K562 (cell line): ENCODE results near the gene CLASP1. TPM values are rescaled to one million over a fixed set of nuclear protein-coding genes. Genes with fewer than 3 reads are reported as not detected.
A peak's percentile ranks its signal among the peaks of the same experiment; 100 is the strongest.

ENCODE experiments used
- CBFA2T3 ChIP-seq: fragments of 450-650 bp; IDR thresholded peaks from 2 replicates; pipeline ENCODE4 v1.6.1; 2017
- CHD2 ChIP-seq: IDR thresholded peaks from 2 replicates; pipeline ENCODE4 v1.6.1; 2011; ENCODE audit warnings: low read depth, low read length
- E2F3 ChIP-seq: fragments of 250-450 bp; sonication (Bioruptor Pico); IDR thresholded peaks from 2 replicates; pipeline ENCODE4 v1.4.0; 2020; ENCODE audit warnings: mild to moderate bottlenecking
- ELK1 ChIP-seq: sonication (generic); formaldehyde crosslinking; IDR thresholded peaks from 2 replicates; pipeline ENCODE4 v1.8.1; 2022; ENCODE audit warnings: missing genetic modification reagents
- EZH2 ChIP-seq: IDR thresholded peaks from 2 replicates; pipeline ENCODE4 v1.6.1; 2012; ENCODE audit warnings: low read depth, mild to moderate bottlenecking, inconsistent platforms, low read length, borderline replicate concordance
- HIVEP1 ChIP-seq: fragments of 250-450 bp; sonication (Bioruptor Pico); IDR thresholded peaks from 2 replicates; pipeline ENCODE4 v1.4.0; 2020; ENCODE audit warnings: mild to moderate bottlenecking
- HNRNPL ChIP-seq: fragments of 200-400 bp; formaldehyde crosslinking; IDR thresholded peaks from 2 replicates; pipeline ENCODE4 v1.6.1; 2017; ENCODE audit warnings: low read depth, mild to moderate bottlenecking, low read length
- MEF2A ChIP-seq: IDR thresholded peaks from 2 replicates; pipeline ENCODE4 v1.6.1; 2011; ENCODE audit warnings: low read depth, mild to moderate bottlenecking, low read length, moderate library complexity; ENCODE audit not compliant: control insufficient read depth
- MLLT1 ChIP-seq, 2 experiments: fragments of 450-650 bp; IDR thresholded peaks; 2 replicates each; pipeline ENCODE4 v1.6.1; 2016
- PCBP2 ChIP-seq: fragments of 200-400 bp; formaldehyde crosslinking; IDR thresholded peaks from 2 replicates; pipeline ENCODE4 v1.6.1; 2018; ENCODE audit warnings: low read length, low read depth, mild to moderate bottlenecking, moderate library complexity; ENCODE audit not compliant: poor library complexity, severe bottlenecking
- PHF8 ChIP-seq: fragments of 200-600 bp; sonication (generic); IDR thresholded peaks from 2 replicates; pipeline ENCODE4 v1.6.1; 2012; ENCODE audit warnings: mixed run types, mild to moderate bottlenecking, inconsistent platforms, low read length, moderate library complexity, borderline replicate concordance
- POLR2G ChIP-seq: fragments of 200-400 bp; formaldehyde crosslinking; IDR thresholded peaks from 2 replicates; pipeline ENCODE4 v1.6.1; 2017; ENCODE audit warnings: low read depth, mild to moderate bottlenecking, antibody characterized with exemption, low read length, moderate library complexity
- RBBP5 ChIP-seq: fragments of 200-600 bp; sonication (generic); IDR thresholded peaks from 2 replicates; pipeline ENCODE4 v1.6.1; 2012; ENCODE audit warnings: borderline replicate concordance, mild to moderate bottlenecking, low read length, control low read depth, inconsistent platforms; ENCODE audit not compliant: insufficient read depth, poor library complexity, severe bottlenecking
- SMARCC2 ChIP-seq: fragments of 450-650 bp; IDR thresholded peaks from 2 replicates; pipeline ENCODE4 v1.6.1; 2017; ENCODE audit warnings: antibody characterized with exemption, moderate library complexity, mild to moderate bottlenecking, low read depth
- SUPT5H ChIP-seq: fragments of 450-650 bp; IDR thresholded peaks from 2 replicates; pipeline ENCODE4 v1.6.1; 2016
- TGIF2 ChIP-seq: sonication (generic); formaldehyde crosslinking; IDR thresholded peaks from 2 replicates; pipeline ENCODE4 v1.8.1; 2022; ENCODE audit warnings: mild to moderate bottlenecking, missing genetic modification reagents, moderate library complexity
- UBTF ChIP-seq, 2 experiments: IDR thresholded peaks; 2 replicates each; pipeline ENCODE4 v1.6.1; 2012; ENCODE audit warnings: improper control_type of control experiment in 2 of 2, low read depth in 2 of 2, low read length in 2 of 2, borderline replicate concordance in 1 of 2
- ZBTB7A ChIP-seq: IDR thresholded peaks from 2 replicates; pipeline ENCODE4 v1.6.1; 2011; ENCODE audit warnings: low read depth, mild to moderate bottlenecking, low read length, moderate library complexity, borderline replicate concordance; ENCODE audit not compliant: control insufficient read depth
- ZNF551 ChIP-seq: fragments of 250-450 bp; sonication (Bioruptor Pico); IDR thresholded peaks from 2 replicates; pipeline ENCODE4 v1.5.0; 2021; ENCODE audit warnings: mild to moderate bottlenecking, moderate library complexity
- polyA plus RNA-seq, 8 experiments: library from polyadenylated mRNA; depleted of rRNA in 4 of 8; stranded (reverse) in 5 of 8; unstranded in 3 of 8; fragments of >200 nt; fragmentation: Nextera tagmentation in 2 of 8; fragmentation: Illumina TruSeq in 1 of 8; extraction: Ambion mirVana in 2 of 8; extraction: Trizol in 1 of 8; gene quantifications; 2 replicates each; pipeline versions ENCODE4 v1.2.1 to v1.2.3, GENCODE V29; 2011 to 2014; ENCODE audit warnings: inconsistent platforms in 1 of 8, missing spikeins in 1 of 8
- total RNA-seq, 7 experiments: library from RNA; depleted of rRNA in 6 of 7; stranded (reverse); fragments of >200 nt in 6 of 7; fragmentation: Illumina TruSeq in 2 of 7; extraction: Trizol in 2 of 7; gene quantifications; 2 replicates each; pipeline versions ENCODE4 v1.2.1 to v1.2.3, GENCODE V29; 2011 to 2021; ENCODE audit warnings: low replicate concordance in 1 of 7
- TF ChIP-seq, protein P1 (sequence below): fragments of 450-650 bp; IDR thresholded peaks from 2 replicates; pipeline ENCODE4 v1.6.1; 2017; ENCODE audit warnings: mild to moderate bottlenecking, moderate library complexity
- TF ChIP-seq, protein P2 (sequence below): fragments of 200-800 bp; sonication (Bioruptor generic); IDR thresholded peaks from 2 replicates; pipeline ENCODE4 v1.6.1; 2017; ENCODE audit warnings: missing genetic modification characterization, missing compliant biosample characterization

CLASP1 gene
- total and polyA plus RNA-seq, 9 of the 15 experiments (the other 6 are each of a cell fraction or from before 2014, with no cell fraction given), result 1.7 to 40.3 (median 20.7) TPM

DNA sequence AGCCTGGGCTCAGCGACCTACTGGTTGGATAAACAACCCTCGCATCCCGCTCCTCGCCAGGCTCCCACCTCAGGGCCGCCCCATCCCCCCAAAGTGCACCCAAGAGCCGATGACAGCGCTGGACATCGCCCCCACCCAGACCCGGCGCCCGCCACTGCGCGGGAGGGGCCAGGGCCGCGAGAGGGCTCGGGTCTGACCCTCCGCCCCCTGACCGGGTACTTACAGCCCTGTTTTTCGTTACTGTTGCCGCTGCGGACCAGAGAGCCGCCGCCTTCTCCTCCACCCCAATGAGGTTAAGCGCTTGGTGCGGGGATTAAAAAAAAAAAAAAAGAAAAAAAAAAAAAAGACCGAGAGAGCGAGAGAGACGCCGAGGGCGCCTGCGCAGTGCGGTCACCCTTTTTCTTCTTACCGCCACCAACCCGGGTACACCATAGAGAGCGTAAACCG lies at the start of gene CLASP1 (continued):
- TF ChIP-seq PHF8 (peak; percentile 57; the same call in 1 of the 2 replicates), MLLT1 (IDR thresholded peaks at IDR 0.05) (0 out of 4 replicates have a peak, but pooled peaks of 1 of the 2 experiments have one; percentile 0), MEF2A (no peak), UBTF (IDR thresholded peaks at IDR 0.05; ENCODE audit: borderline replicate concordance in 1 of 2, low read depth in 2 of 2, low read length in 2 of 2) (0 out of 4 replicates have a peak, but pooled peaks of 1 of the 2 experiments have one; percentile 71), POLR2G (peak; percentile 84), E2F3 (CRISPR knock-in tag) (peak; percentile 48; the same call in 1 of the 2 replicates), PCBP2 (no peak), CHD2 (peak; percentile 7; the same call in 1 of the 2 replicates), RBBP5 (peak; percentile 63), HNRNPL (no peak), ZBTB7A (peak; percentile 89), TGIF2 (CRISPR knock-in tag) (0 out of 2 replicates have a peak, but pooled peaks have one; percentile 4), SUPT5H (no peak), HIVEP1 (CRISPR knock-in tag) (no peak), ZNF551 (no peak), SMARCC2 (no peak), ELK1 (no peak), EZH2 (no peak), CBFA2T3 (no peak)
- TF ChIP-seq, protein P1, sequence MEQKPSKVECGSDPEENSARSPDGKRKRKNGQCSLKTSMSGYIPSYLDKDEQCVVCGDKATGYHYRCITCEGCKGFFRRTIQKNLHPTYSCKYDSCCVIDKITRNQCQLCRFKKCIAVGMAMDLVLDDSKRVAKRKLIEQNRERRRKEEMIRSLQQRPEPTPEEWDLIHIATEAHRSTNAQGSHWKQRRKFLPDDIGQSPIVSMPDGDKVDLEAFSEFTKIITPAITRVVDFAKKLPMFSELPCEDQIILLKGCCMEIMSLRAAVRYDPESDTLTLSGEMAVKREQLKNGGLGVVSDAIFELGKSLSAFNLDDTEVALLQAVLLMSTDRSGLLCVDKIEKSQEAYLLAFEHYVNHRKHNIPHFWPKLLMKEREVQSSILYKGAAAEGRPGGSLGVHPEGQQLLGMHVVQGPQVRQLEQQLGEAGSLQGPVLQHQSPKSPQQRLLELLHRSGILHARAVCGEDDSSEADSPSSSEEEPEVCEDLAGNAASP, result no peak
- TF ChIP-seq, protein P2, sequence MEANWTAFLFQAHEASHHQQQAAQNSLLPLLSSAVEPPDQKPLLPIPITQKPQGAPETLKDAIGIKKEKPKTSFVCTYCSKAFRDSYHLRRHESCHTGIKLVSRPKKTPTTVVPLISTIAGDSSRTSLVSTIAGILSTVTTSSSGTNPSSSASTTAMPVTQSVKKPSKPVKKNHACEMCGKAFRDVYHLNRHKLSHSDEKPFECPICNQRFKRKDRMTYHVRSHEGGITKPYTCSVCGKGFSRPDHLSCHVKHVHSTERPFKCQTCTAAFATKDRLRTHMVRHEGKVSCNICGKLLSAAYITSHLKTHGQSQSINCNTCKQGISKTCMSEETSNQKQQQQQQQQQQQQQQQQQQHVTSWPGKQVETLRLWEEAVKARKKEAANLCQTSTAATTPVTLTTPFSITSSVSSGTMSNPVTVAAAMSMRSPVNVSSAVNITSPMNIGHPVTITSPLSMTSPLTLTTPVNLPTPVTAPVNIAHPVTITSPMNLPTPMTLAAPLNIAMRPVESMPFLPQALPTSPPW (CRISPR knock-in tag), result peak; percentile 83
